ENCODE data around the gene KIAA0753. TPM values are rescaled to one million over a fixed set of nuclear protein-coding genes. Genes with fewer than 3 reads are reported as not detected.

The KIAA0753 gene
- total and polyA plus RNA-seq, 2 of the 13 experiments (the other 11 are each of a cell fraction or from before 2014, with no cell fraction given): 5.2 to 9.1 TPM

GRCh38 chr17:6639586-6640535, 650 bp downstream of the KIAA0753 start (continued):
- TF ChIP-seq ZNF879 (CRISPR knock-in tag; IDR thresholded peaks at IDR 0.05) (0 out of 2 replicates have a peak, but pooled peaks have one; percentile 4), RBFOX2 (IDR thresholded peaks at IDR 0.05; ENCODE audit: low read depth, low read length) (0 out of 2 replicates have a peak, but pooled peaks have one; percentile 27), HBP1 (CRISPR knock-in tag; IDR thresholded peaks at IDR 0.05; ENCODE audit: low read depth) (0 out of 2 replicates have a peak, but pooled peaks have one; percentile 11), ZNF441 (CRISPR knock-in tag; IDR thresholded peaks at IDR 0.05; ENCODE audit: borderline replicate concordance) (peak; percentile 2; the same call in 1 of the 2 replicates), ZNF883 (CRISPR knock-in tag; IDR thresholded peaks at IDR 0.05; ENCODE audit: not compliant biosample characterization) (no peak), NFYB (CRISPR knock-in tag; IDR thresholded peaks at IDR 0.05) (no peak), ZNF629 (CRISPR knock-in tag; conservative IDR thresholded peaks at IDR 0.05) (no peak), AGO2 (optimal IDR thresholded peaks at IDR 0.05; ENCODE audit: low read depth, low read length) (peak; percentile 4), ZFP90 (CRISPR knock-in tag; IDR thresholded peaks at IDR 0.05; ENCODE audit: borderline replicate concordance) (0 out of 2 replicates have a peak, but pooled peaks have one; percentile 12), TAF15 (IDR thresholded peaks at IDR 0.05; ENCODE audit: low read depth, low read length, poor library complexity, severe bottlenecking) (no peak), ZNF720 (CRISPR knock-in tag; IDR thresholded peaks at IDR 0.05) (no peak), ZBTB2 (CRISPR knock-in tag; IDR thresholded peaks at IDR 0.05; ENCODE audit: low read depth) (no peak), JARID2 (CRISPR knock-in tag; IDR thresholded peaks at IDR 0.05; ENCODE audit: insufficient replicate concordance) (no peak), RXRA (CRISPR knock-in tag; IDR thresholded peaks at IDR 0.05) (peak; percentile 2; the same call in 1 of the 2 replicates), ZNF430 (CRISPR knock-in tag; IDR thresholded peaks at IDR 0.05) (no peak), JUN (CRISPR knock-in tag; IDR thresholded peaks at IDR 0.05) (no peak), ZNF333 (CRISPR knock-in tag; IDR thresholded peaks at IDR 0.05; ENCODE audit: borderline replicate concordance) (no peak)
- TF ChIP-seq, protein P1, sequence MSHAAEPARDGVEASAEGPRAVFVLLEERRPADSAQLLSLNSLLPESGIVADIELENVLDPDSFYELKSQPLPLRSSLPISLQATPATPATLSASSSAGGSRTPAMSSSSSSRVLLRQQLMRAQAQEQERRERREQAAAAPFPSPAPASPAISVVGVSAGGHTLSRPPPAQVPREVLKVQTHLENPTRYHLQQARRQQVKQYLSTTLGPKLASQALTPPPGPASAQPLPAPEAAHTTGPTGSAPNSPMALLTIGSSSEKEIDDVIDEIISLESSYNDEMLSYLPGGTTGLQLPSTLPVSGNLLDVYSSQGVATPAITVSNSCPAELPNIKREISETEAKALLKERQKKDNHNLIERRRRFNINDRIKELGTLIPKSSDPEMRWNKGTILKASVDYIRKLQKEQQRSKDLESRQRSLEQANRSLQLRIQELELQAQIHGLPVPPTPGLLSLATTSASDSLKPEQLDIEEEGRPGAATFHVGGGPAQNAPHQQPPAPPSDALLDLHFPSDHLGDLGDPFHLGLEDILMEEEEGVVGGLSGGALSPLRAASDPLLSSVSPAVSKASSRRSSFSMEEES (CRISPR knock-in tag; IDR thresholded peaks at IDR 0.05): no peak
